ENCODE data around the gene ATP1A2.

Gene ATP1A2

DNA sequence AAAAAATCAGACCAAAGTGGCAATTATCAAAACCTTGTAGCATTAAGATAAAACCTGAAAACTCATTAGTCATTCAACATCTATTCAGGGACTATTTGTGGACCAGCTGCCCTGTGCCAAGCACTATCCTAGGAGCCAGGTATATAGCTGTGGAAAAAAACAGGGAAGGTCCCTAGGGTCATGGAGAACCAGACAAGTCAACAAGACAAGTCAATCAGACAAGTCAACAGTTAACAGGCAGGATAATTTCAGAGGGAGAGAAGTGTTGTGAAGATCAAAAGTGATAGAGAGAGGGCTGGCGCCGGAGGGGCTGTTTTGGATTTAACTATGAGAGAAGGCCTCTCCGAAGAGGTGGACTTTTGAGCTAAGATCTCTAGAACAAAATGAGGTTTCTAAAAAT lies 32.6 kb downstream of the ATP1A2 start:
- H3K27ac Mint-ChIP-seq, result no peak overlapping the region
- no peaks in the 10 kb centered on the region for H3K9me3 Mint-ChIP-seq
- DNase-seq (no peak), ATAC-seq (replicated peaks) (no peak)
- H3K36me3 Mint-ChIP-seq, result no peaks in the 10 kb centered on the region
- H3K4me3 Mint-ChIP-seq, result no peak overlapping the region
- H3K27me3 Mint-ChIP-seq, result peaks cover 6 to 12% of the 10 kb centered on the region in 2 donors
- peaks cover 2 to 6% of the 10 kb centered on the region in 2 donors for H3K4me1 Mint-ChIP-seq

DNA sequence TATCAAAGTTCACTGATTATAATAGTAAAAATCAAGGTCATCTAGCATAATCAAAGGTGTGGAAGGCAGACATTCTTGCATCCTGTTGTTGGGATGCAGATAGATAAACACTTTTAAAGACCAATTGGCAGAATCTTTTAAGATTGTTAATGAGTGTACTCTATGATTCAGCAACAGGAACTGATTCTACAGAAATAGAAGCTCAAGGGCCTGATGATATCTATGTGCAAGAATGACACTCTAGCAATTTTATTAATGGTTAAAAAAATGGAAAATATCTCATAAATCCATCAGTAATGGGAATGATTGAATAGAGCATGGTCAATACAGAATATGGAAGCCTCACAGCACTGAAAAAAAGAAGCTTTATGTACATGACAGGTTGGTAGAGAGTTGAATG lies 33.7 kb downstream of the ATP1A2 start:
- H3K27me3 Mint-ChIP-seq, result peaks cover 6 to 12% of the 10 kb centered on the region in 2 donors
- DNase-seq, result no peak
- ATAC-seq (replicated peaks), result no peak
- peaks cover 2 to 6% of the 10 kb centered on the region in 2 donors for H3K4me1 Mint-ChIP-seq
- H3K9me3 Mint-ChIP-seq, result no peaks in the 10 kb centered on the region
- H3K36me3 Mint-ChIP-seq, result no peaks in the 10 kb centered on the region
- H3K4me3 Mint-ChIP-seq, result no peak overlapping the region
- no peak overlapping the region for H3K27ac Mint-ChIP-seq

DNA sequence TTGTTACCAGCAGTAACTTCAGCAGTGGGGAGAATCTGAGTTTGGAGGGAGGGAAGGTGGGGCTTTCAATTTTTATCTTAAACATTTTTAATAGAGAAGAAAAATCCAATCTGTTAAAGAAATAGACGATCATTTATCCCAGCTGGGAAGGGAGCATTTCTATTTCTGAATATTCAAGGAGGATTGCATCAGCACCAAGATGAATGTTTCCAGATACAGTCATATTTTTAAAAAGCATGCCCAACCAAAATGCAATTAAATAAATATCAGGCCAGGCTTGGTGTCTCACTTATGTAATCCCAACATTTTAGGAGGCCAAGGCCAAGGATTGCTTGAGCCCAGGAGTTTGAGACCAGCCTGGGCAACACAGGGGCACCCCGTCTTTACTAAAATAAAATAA lies 34.2 kb downstream of the ATP1A2 start:
- DNase-seq (no peak), ATAC-seq (replicated peaks) (no peak)
- H3K27me3 Mint-ChIP-seq, result peaks cover 5 to 11% of the 10 kb centered on the region in 2 donors
- H3K9me3 Mint-ChIP-seq, result no peaks in the 10 kb centered on the region
- H3K4me1 Mint-ChIP-seq, result peaks cover 3 to 9% of the 10 kb centered on the region in 2 donors
- no peak overlapping the region for H3K27ac Mint-ChIP-seq
- no peak overlapping the region for H3K4me3 Mint-ChIP-seq
- H3K36me3 Mint-ChIP-seq, result no peaks in the 10 kb centered on the region

DNA sequence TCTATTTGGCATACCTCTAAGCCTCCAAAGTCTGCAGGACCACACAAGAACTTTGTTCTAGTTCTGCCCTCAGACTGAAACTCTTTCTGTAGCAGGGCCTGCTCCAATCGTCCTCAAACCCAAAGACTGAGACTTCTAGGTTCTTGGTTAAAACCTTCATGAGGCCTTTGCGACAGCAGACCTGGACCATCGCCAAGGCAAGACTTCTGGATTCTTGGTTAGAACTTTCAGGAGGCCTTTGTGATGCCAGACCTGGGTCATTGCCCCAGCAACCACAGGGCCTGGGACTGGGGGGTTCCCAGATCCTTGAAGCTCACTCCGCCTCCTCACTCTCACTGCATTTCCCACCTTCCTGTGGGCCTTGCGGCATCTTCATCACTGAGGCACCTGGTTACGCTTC lies 35.7 kb downstream of the ATP1A2 start, which contains the start of gene ATP1A4:
Gene ATP1A4 (plus strand): TSS at position 301 of the 400 bp plus-strand sequence. CDS start 438 bp downstream, outside the sequence.
- no peak within 1 kb of the TSS for H3K4me3 Mint-ChIP-seq
- no peaks in the 10 kb centered on the region for H3K9me3 Mint-ChIP-seq
- H3K27me3 Mint-ChIP-seq, result peaks cover 0 to 12% of the 10 kb centered on the region in 2 donors
- H3K4me1 Mint-ChIP-seq, result peaks cover 7 to 18% of the 10 kb centered on the region in 2 donors
- DNase-seq (no peak), ATAC-seq (replicated peaks) (no peak)
- H3K27ac Mint-ChIP-seq, result no peak within 1 kb of the TSS
- H3K36me3 Mint-ChIP-seq, result no peaks in the 10 kb centered on the region

DNA sequence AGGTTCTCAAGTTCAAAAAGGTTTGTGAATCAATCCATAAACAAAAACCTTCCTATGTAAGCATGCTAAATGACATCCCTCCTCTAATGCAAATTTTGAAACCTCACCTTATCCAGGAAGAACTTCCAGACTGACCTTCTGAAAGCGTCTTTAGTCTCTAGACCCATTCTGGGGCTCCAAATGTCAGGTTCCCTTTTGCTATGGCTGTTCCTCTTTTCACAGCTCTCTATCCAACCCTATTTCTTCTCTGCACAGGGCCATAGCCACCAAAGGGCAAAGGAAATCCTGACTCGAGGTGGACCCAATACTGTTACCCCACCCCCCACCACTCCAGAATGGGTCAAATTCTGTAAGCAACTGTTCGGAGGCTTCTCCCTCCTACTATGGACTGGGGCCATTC lies 39.2 kb downstream of the ATP1A2 start:
- Mint-ChIP-seq H3K4me3 (no peak overlapping the region), H3K27ac (no peak overlapping the region), H3K9me3 (no peaks in the 10 kb centered on the region), H3K4me1 (peaks cover 7 to 12% of the 10 kb centered on the region in 2 donors), H3K27me3 (peaks cover 6 to 14% of the 10 kb centered on the region in 2 donors), H3K36me3 (no peaks in the 10 kb centered on the region)
- DNase-seq, result no peak
- ATAC-seq (replicated peaks), result peak; percentile 86

DNA sequence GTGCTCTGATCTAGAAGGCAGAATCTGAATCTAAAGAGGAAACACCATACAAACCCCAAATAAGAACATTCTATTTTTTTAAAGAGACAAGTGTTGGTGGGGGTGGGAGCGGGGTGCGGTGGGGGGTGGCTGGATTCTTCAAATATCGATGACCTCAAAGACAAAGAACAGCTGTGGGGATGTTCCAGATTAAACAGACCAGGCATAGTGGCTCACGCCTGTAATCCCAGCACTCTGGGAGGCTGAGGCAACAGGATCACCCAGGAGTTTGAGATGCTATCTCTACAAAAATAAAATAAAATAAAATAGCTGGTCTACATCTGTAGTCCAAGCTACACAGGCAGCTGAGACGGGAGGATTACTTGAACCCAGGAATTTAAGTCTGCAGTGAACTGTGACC lies 40.8 kb downstream of the ATP1A2 start:
- H3K4me3 Mint-ChIP-seq, result no peak overlapping the region
- DNase-seq, result no peak
- H3K4me1 Mint-ChIP-seq, result peaks cover 7 to 12% of the 10 kb centered on the region in 2 donors
- no peaks in the 10 kb centered on the region for H3K36me3 Mint-ChIP-seq
- no peak overlapping the region for H3K27ac Mint-ChIP-seq
- no peak for ATAC-seq (replicated peaks)
- H3K9me3 Mint-ChIP-seq, result no peaks in the 10 kb centered on the region
- H3K27me3 Mint-ChIP-seq, result peaks cover 6 to 14% of the 10 kb centered on the region in 2 donors

DNA sequence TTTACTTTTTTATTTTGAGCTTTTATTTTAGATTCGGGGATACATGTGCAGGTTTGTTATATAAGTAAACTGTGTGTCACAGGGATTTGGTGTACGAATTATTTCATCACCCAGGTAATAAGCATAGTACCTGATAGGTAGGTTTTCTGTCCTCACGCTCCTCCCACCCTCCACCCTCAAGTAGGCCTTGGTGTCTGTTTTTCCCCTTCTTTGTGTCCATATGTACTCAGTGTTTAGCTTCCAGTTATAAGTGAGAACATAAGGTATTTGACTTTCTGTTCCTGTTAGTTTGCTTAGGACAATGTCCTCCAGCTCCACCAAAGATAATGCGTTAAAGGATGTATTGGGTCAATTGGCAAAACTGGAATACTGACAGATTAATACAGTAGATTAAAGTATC lies 41.6 kb downstream of the ATP1A2 start:
- Mint-ChIP-seq H3K27me3 (peaks cover 6 to 9% of the 10 kb centered on the region in 2 donors), H3K4me3 (no peak overlapping the region), H3K27ac (no peak overlapping the region), H3K4me1 (peaks cover 5 to 12% of the 10 kb centered on the region in 2 donors), H3K36me3 (no peaks in the 10 kb centered on the region), H3K9me3 (no peaks in the 10 kb centered on the region)
- DNase-seq, result no peak
- ATAC-seq (replicated peaks), result no peak

DNA sequence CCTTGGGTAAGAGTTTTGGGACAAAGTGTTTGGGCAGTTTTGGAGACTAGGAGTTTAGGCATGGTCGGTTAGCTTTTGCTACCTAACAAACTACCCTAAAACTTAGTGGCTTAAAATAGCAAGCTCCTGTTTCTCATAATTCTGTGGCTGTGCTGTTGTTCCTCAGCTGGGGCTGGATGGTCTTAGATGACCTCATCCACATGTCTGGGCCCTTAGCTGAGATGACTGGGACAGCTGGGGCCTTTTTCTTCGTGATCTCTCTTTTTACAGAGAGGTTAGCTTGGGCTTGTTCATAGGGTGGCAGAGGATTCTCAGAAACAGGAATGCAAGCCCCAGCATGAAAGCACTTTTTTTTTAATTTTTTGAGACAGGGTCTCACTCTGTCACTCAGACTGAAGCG lies 42.5 kb downstream of the ATP1A2 start:
- ATAC-seq (replicated peaks), result no peak
- Mint-ChIP-seq H3K9me3 (no peaks in the 10 kb centered on the region), H3K36me3 (no peaks in the 10 kb centered on the region), H3K4me3 (no peak overlapping the region), H3K27me3 (peaks cover 6 to 9% of the 10 kb centered on the region in 2 donors), H3K27ac (no peak overlapping the region), H3K4me1 (peaks cover 5 to 12% of the 10 kb centered on the region in 2 donors)
- DNase-seq, result no peak

DNA sequence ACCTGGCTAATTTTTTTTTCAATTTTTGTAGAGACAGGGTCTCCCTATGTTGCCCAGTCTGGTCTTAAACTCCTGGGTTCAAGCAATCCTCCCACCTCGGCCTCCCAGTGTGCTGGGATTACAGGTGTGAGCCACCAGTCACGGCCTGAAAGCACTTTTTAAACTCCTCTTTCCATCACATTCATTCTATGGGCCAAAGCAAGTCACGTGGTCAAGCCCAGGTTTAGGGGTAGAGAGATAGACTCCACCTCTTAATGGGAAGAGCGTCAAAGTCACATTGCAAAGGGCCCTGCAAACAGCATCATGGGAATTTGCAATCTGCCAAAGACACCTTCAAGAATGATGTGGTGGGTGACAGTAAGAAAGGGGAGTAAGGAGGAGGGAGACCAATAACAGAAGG lies 43.0 kb downstream of the ATP1A2 start:
- no peak for DNase-seq
- H3K27ac Mint-ChIP-seq, result no peak overlapping the region
- no peaks in the 10 kb centered on the region for H3K9me3 Mint-ChIP-seq
- H3K27me3 Mint-ChIP-seq, result peaks cover 6 to 9% of the 10 kb centered on the region in 2 donors
- H3K36me3 Mint-ChIP-seq, result no peaks in the 10 kb centered on the region
- peaks cover 5 to 12% of the 10 kb centered on the region in 2 donors for H3K4me1 Mint-ChIP-seq
- no peak overlapping the region for H3K4me3 Mint-ChIP-seq
- ATAC-seq (replicated peaks), result no peak

DNA sequence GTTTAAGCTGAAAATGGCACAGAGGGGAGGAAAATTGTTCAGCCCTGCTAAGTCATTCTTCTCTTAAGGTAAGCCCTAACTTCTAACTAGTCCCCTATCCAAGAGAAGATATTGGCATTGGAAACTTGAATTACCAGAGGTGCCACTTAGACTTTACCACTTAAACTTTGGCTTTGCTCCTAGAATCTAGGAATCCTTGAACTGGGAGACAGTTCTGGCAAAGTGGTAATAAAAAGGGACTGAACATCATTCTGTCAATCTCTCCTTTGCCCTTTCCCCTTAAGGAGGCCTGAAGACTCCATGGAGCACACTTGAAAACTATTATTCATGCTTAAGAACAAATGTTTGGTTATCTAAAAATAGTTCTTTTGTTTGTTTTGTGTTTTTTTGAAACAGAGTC lies 44.3 kb downstream of the ATP1A2 start:
- ATAC-seq (replicated peaks) (no peak), DNase-seq (no peak)
- Mint-ChIP-seq H3K36me3 (no peaks in the 10 kb centered on the region), H3K9me3 (no peaks in the 10 kb centered on the region), H3K27me3 (peaks cover 6 to 9% of the 10 kb centered on the region in 2 donors), H3K4me1 (peaks cover 2 to 8% of the 10 kb centered on the region in 2 donors), H3K27ac (no peak overlapping the region), H3K4me3 (no peak overlapping the region)

DNA sequence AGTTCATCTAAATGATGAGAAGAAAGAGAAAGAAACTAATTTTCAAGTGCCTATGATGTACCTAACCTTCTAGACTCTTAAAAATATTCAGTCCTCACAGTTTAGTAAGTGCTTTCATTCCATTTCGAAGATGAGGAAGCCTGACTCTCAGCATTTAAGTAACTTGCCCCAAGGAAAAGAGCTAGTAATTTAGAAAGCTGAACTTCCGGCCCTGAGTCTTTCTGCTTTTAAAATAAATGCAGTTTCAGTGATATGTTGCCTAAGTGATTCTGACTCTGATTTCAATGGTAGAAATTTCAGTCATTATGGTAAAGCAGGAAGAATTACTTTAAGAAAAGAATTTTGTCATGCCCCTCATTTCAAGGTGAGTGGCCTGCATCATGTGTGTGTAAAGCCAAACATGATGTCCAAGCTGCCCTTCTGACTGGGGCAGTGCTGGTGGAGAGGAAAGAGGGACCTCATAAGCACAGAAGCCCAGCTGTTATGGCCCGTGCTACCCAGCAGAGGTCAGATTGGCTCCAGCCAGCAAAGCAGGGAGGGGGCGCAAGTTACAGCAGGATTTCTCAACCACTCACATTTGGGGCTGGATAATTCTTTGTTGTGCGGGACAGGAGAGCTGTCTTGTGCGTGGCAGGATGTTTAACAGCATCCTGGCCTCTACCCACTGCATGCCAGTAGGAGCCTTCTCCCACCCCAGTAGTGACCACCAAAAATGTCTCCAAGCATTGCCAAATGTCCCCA lies 46.6 kb downstream of the ATP1A2 start:
- ATAC-seq (replicated peaks), result peak; percentile 30 to 40

DNA sequence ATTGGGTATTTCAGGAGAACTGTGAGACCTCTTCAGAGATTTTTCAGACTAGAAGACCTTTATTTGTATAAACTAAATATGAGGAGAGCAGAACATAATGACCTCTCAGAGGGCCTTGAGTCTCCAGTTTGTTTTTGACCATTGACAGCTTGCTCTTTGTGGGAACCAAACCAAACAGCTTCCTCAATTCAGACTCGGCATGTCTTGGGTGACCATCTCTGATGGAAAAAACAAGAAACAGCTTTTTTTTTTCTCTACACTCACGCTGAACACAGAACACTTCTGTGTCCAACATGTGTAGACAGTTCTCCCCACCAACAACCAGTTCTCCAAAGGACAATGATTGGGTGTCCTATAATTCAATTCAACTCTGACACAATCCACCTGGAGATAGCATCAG lies 47.4 kb downstream of the ATP1A2 start:
- H3K36me3 Mint-ChIP-seq, result no peaks in the 10 kb centered on the region
- no peaks in the 10 kb centered on the region for H3K9me3 Mint-ChIP-seq
- H3K4me3 Mint-ChIP-seq, result no peak overlapping the region
- peaks cover 16 to 19% of the 10 kb centered on the region in 2 donors for H3K4me1 Mint-ChIP-seq
- no peak overlapping the region for H3K27ac Mint-ChIP-seq
- no peak for ATAC-seq (replicated peaks)
- DNase-seq, result no peak
- peaks cover 6 to 11% of the 10 kb centered on the region in 2 donors for H3K27me3 Mint-ChIP-seq

More for the DNA sequence above, 46.6 kb downstream of the ATP1A2 start:
- no peaks in the 10 kb centered on the region for H3K36me3 Mint-ChIP-seq
- H3K27ac Mint-ChIP-seq, result no peak overlapping the region
- H3K4me3 Mint-ChIP-seq, result no peak overlapping the region
- H3K4me1 Mint-ChIP-seq, result peaks cover 10 to 11% of the 10 kb centered on the region in 2 donors
- DNase-seq, result no peak
- peaks cover 6 to 11% of the 10 kb centered on the region in 2 donors for H3K27me3 Mint-ChIP-seq
- H3K9me3 Mint-ChIP-seq, result no peaks in the 10 kb centered on the region

DNA sequence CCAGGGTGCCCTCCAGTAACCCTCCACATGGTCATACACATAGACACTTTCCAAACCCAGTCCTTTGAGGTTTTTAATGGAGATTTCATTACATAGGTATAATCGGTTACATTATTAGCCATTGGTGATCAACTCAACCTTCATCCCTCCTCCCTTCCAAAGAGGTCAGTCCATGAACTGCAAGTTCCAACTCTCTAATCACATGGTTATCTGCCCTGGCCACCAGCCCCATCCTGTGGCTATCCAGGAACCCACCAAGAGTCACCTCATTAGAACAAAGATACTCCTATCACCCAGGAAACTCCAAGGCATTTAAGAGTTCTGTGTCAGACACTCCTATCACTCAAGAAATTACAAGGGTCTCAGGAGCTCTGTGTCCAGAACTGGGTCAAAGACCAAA lies 48.1 kb downstream of the ATP1A2 start:
- H3K4me3 Mint-ChIP-seq, result no peak overlapping the region
- H3K9me3 Mint-ChIP-seq, result no peaks in the 10 kb centered on the region
- DNase-seq (no peak), ATAC-seq (replicated peaks) (no peak)
- no peak overlapping the region for H3K27ac Mint-ChIP-seq
- H3K27me3 Mint-ChIP-seq, result peaks cover 4 to 9% of the 10 kb centered on the region in 2 donors
- no peaks in the 10 kb centered on the region for H3K36me3 Mint-ChIP-seq
- H3K4me1 Mint-ChIP-seq, result peaks cover 16 to 22% of the 10 kb centered on the region in 2 donors

DNA sequence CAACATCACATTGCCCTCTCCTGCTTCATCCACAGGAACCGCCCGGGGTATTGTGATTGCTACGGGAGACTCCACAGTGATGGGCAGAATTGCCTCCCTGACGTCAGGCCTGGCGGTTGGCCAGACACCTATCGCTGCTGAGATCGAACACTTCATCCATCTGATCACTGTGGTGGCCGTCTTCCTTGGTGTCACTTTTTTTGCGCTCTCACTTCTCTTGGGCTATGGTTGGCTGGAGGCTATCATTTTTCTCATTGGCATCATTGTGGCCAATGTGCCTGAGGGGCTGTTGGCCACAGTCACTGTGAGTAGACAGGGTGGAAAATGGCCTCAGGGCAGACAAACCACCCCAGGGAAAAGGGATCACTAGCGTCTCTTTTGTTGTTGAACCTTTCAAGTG lies 48.6 kb downstream of the ATP1A2 start:
- ATAC-seq (replicated peaks) (no peak), DNase-seq (no peak)
- Mint-ChIP-seq H3K27ac (no peak overlapping the region), H3K4me3 (no peak overlapping the region), H3K27me3 (peaks cover 0 to 6% of the 10 kb centered on the region in 2 donors), H3K4me1 (peaks cover 21 to 27% of the 10 kb centered on the region in 2 donors), H3K36me3 (no peaks in the 10 kb centered on the region), H3K9me3 (no peaks in the 10 kb centered on the region)

DNA sequence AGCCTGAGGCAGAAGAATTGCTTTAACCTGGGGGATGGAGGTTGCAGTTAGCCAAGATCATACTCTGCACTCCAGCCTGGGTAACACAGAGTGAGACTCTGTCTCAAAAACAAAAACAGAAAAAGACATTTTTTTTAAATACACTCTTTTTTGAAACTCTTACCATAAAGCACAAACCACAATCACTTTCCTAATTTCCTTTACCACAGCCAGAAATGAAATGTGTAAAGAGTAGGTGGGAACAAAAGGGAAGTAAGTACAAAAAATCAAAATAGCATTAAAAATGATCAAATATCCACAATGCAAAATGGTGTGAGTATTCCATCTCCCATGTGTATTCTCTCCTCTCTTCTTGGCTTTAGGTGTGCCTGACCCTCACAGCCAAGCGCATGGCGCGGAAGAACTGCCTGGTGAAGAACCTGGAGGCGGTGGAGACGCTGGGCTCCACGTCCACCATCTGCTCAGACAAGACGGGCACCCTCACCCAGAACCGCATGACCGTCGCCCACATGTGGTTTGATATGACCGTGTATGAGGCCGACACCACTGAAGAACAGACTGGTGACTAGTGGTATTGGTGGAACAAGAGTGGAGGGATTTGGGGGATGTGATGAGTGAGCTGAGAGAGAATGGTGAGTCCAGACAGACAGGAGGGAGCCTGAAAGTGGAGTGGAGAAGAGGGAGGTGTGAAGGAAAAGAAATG lies 50.8 kb downstream of the ATP1A2 start:
- no peaks in the 10 kb centered on the region for H3K9me3 Mint-ChIP-seq
- peaks cover 0 to 6% of the 10 kb centered on the region in 2 donors for H3K27me3 Mint-ChIP-seq
- peaks cover 36 to 46% of the 10 kb centered on the region in 2 donors for H3K4me1 Mint-ChIP-seq
- H3K36me3 Mint-ChIP-seq, result no peaks in the 10 kb centered on the region
- DNase-seq, result no peak
- peak in 1 of 2 donors; percentile 17 for ATAC-seq (replicated peaks)
- no peak overlapping the region for H3K4me3 Mint-ChIP-seq
- H3K27ac Mint-ChIP-seq, result peak overlapping the region; percentile 15
